ENCODE data around the gene CSTPP1.

The CSTPP1 gene

GRCh38 chr11:46947399-46948077 is 11.0 kb downstream of the CSTPP1 start:
- TF ChIP-seq CTCF (IDR thresholded peaks at IDR 0.05; ENCODE audit: control extremely low read depth, extremely low read depth, low read depth, missing control alignments), result no peak
- ChIA-PET CTCF (interaction anchor here (0.6 to 1.6 kb wide), 4 partner anchors 24 to 205 kb away, joined by 3 to 9 read pairs (median 3); no protein-coding TSS in a partner anchor), POLR2A (no interaction called here)
- DNase-seq (ENCODE audit: extremely low spot score), result no peak

DNA sequence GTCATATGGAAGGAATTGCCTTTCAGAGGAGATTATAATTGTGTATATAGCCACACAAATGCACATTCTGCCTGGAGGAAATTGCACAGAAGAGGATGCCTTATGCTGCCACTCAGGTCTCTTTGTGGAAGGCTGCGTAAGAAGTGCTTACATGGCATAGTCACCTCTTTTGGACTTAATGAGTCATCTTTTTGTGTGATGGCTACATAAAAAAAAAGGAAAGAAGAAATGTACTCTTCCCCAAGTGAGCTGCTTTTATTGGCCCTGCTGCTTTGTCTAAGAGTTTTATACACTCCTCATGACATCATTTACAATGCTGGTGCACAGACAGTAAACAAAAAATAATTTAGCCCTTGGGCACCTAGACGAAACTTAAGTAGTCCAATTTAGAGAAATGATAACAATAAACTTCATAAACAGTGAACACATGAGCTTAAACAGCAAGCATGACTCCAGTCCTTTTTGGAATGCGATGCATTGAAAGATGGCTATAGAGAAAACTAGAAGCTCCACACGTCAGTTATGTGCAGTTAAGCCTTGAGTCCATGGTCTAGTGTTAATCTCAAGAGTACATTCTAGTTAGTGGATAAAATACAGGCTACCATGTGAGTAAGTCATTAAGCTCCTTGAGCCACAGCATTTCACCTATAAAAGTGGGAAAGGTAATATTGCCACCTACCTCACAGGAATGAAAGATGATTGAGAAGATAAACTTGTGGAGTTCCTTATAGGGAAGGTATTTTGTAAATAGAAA is 12.0 kb downstream of the CSTPP1 start:
- CTCF ChIA-PET, result interaction anchor here (0.8 to 1.6 kb wide), 2 partner anchors 19 to 204 kb away, joined by 3 to 9 read pairs; no protein-coding TSS in a partner anchor
- no peak for DNase-seq (ENCODE audit: extremely low spot score)
- POLR2A ChIA-PET, result no interaction called here

DNA sequence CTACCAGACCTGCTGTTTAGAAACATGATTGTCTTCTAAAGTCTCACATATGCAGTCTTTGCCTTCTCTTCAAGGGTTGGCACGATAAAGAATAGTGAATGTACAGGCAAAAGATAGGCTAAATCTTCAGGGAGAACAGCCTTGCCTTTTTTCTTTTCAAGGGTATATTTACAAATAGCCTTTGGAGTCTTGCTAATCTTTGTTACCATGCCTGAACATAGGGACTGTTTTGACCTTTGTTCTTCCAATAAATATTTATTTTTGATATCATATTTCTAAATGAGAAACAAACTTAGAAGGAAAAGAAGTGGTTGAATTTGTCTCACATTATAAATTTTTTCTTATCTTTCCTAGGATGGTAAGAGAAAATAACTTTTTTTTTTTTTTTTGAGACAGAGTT is 12.7 kb downstream of the CSTPP1 start:
- ChIA-PET CTCF (interaction anchor here (0.8 kb wide), 1 partner anchor 18 kb away, joined by 3 read pairs; no protein-coding TSS in a partner anchor), POLR2A (no interaction called here)
- no peak for TF ChIP-seq CTCF (IDR thresholded peaks at IDR 0.05; ENCODE audit: control extremely low read depth, extremely low read depth, low read depth, missing control alignments)
- DNase-seq (ENCODE audit: extremely low spot score), result no peak

More for the DNA sequence above, 12.0 kb downstream of the CSTPP1 start:
- no peak for TF ChIP-seq CTCF (IDR thresholded peaks at IDR 0.05; ENCODE audit: control extremely low read depth, extremely low read depth, low read depth, missing control alignments)

- POLR2A ChIA-PET, result no interaction called here
- CTCF ChIA-PET, result interaction anchor here (1.0 to 2.4 kb wide), 3 partner anchors 10 to 15 kb away, joined by 3 to 8 read pairs (median 5); no protein-coding TSS in a partner anchor
- no peak for TF ChIP-seq CTCF (IDR thresholded peaks at IDR 0.05; ENCODE audit: control extremely low read depth, extremely low read depth, low read depth, missing control alignments)
- no peak for DNase-seq (ENCODE audit: extremely low spot score)
Measured at GRCh38 chr11:46951864-46952263, 15.3 kb downstream of the CSTPP1 start.

GRCh38 chr11:46952553-46952952 is 16.0 kb downstream of the CSTPP1 start:
- no peak for DNase-seq (ENCODE audit: extremely low spot score)
- ChIA-PET POLR2A (no interaction called here), CTCF (interaction anchor here (2.4 kb wide), 1 partner anchor 11 kb away, joined by 8 read pairs; no protein-coding TSS in a partner anchor)
- TF ChIP-seq CTCF (IDR thresholded peaks at IDR 0.05; ENCODE audit: control extremely low read depth, extremely low read depth, low read depth, missing control alignments), result no peak

- ChIA-PET CTCF (interaction anchor here (1.4 kb wide), 1 partner anchor 14 kb away, joined by 4 read pairs; no protein-coding TSS in a partner anchor), POLR2A (no interaction called here)
- DNase-seq (ENCODE audit: extremely low spot score), result no peak
- no peak for TF ChIP-seq CTCF (IDR thresholded peaks at IDR 0.05; ENCODE audit: control extremely low read depth, extremely low read depth, low read depth, missing control alignments)
Measured at GRCh38 chr11:46953093-46953492, 16.5 kb downstream of the CSTPP1 start.

Data from GM10248 (cell line).